ENCODE results near the gene DIPK1A.
"Not testable (repeated sequence)": the region's sequence is repeated elsewhere in the genome, so short reads cannot be mapped to it uniquely, and the experiment has no call there.

Gene DIPK1A

GRCh38 chr1:92921031-92922023 is 39.9 kb downstream of the DIPK1A start:
- no peak for DNase-seq (ENCODE audit: low spot score)

- DNase-seq (ENCODE audit: low spot score) = no peak
Measured at GRCh38 chr1:92916899-92917298, 44.4 kb downstream of the DIPK1A start.

GRCh38 chr1:92915547-92915946 is 45.7 kb downstream of the DIPK1A start:
- DNase-seq (ENCODE audit: low spot score) = no peak

- DNase-seq (ENCODE audit: low spot score) = no peak
Measured at GRCh38 chr1:92913093-92913819, 48.0 kb downstream of the DIPK1A start.

GRCh38 chr1:92910081-92910480 is 51.2 kb downstream of the DIPK1A start:
- DNase-seq (ENCODE audit: low spot score) = no peak

GRCh38 chr1:92909321-92909720 is 51.9 kb downstream of the DIPK1A start:
- DNase-seq (ENCODE audit: low spot score) = no peak

- DNase-seq (ENCODE audit: low spot score) = no peak
Measured at GRCh38 chr1:92907949-92908684, 53.1 kb downstream of the DIPK1A start.

GRCh38 chr1:92903765-92904164 is 57.5 kb downstream of the DIPK1A start:
- no peak for DNase-seq (ENCODE audit: low spot score)

- no peak for DNase-seq (ENCODE audit: low spot score)
Measured at GRCh38 chr1:92902406-92902744, 58.9 kb downstream of the DIPK1A start.

- no peak for DNase-seq (ENCODE audit: low spot score)
Measured at GRCh38 chr1:92901699-92902405, 59.4 kb downstream of the DIPK1A start.

GRCh38 chr1:92901126-92901525 is 60.1 kb downstream of the DIPK1A start:
- DNase-seq (ENCODE audit: low spot score) = no peak

- no peak for DNase-seq (ENCODE audit: low spot score)
Measured at GRCh38 chr1:92900539-92900938, 60.7 kb downstream of the DIPK1A start.

GRCh38 chr1:92899780-92900179 is 61.5 kb downstream of the DIPK1A start:
- DNase-seq (ENCODE audit: low spot score) = no peak

- not testable (repeated sequence) for DNase-seq (ENCODE audit: low spot score)
Measured at GRCh38 chr1:92898053-92898452, 63.2 kb downstream of the DIPK1A start.

GRCh38 chr1:92887465-92887864 is 73.8 kb downstream of the DIPK1A start:
- DNase-seq (ENCODE audit: low spot score) = no peak

- DNase-seq (ENCODE audit: low spot score) = no peak
Measured at GRCh38 chr1:92886886-92887419, 74.3 kb downstream of the DIPK1A start.

- DNase-seq (ENCODE audit: low spot score) = no peak
Measured at GRCh38 chr1:92884195-92884594, 77.1 kb downstream of the DIPK1A start.

GRCh38 chr1:92883297-92883696 is 78.0 kb downstream of the DIPK1A start:
- no peak for DNase-seq (ENCODE audit: low spot score)

GRCh38 chr1:92882819-92883218 is 78.4 kb downstream of the DIPK1A start:
- DNase-seq (ENCODE audit: low spot score) = peak; percentile 44

- no peak for DNase-seq (ENCODE audit: low spot score)
Measured at GRCh38 chr1:92881391-92881790, 79.9 kb downstream of the DIPK1A start.

GRCh38 chr1:92879316-92879968 is 81.8 kb downstream of the DIPK1A start:
- no peak for DNase-seq (ENCODE audit: low spot score)

Data from germinal center (tissue), 1 donor.